ENCODE results near the gene CYTH2.

- TF ChIP-seq CTCF (IDR thresholded peaks at IDR 0.05) (no peak), ZFX (IDR thresholded peaks at IDR 0.05; ENCODE audit: borderline replicate concordance) (no peak)
These were observed 32.6 kb downstream of the CYTH2 start for GRCh38 chr19:48501494-48502349.
